HepG2 (cell line): ENCODE results near the gene AUP1. TPM values are rescaled to one million over a fixed set of nuclear protein-coding genes. Genes with fewer than 3 reads are reported as not detected.

Experiments
- ADNP ChIP-seq: sonication (generic); formaldehyde crosslinking; IDR thresholded peaks from 2 replicates; pipeline ENCODE4 v1.4.0; 2020; ENCODE audit warnings: missing genetic modification reagents
- GTF2F1 ChIP-seq: fragments of 150-350 bp; IDR thresholded peaks from 2 replicates; pipeline ENCODE4 v1.6.1; 2014; ENCODE audit warnings: low read length
- GZF1 ChIP-seq: sonication (generic); formaldehyde crosslinking; IDR thresholded peaks from 2 replicates; pipeline ENCODE4 v1.5.1; 2020; ENCODE audit warnings: mild to moderate bottlenecking, missing genetic modification reagents
- HOXA3 ChIP-seq: sonication (generic); formaldehyde crosslinking; IDR thresholded peaks from 2 replicates; pipeline ENCODE4 v1.5.0; 2020; ENCODE audit warnings: missing genetic modification reagents
- ISL2 ChIP-seq: sonication (generic); formaldehyde crosslinking; IDR thresholded peaks from 2 replicates; pipeline ENCODE4 v1.5.0; 2020; ENCODE audit warnings: missing genetic modification reagents
- NFIC ChIP-seq: IDR thresholded peaks from 2 replicates; pipeline ENCODE4 v1.6.1; 2012; ENCODE audit warnings: mild to moderate bottlenecking, low read length, inconsistent platforms
- PAX8 ChIP-seq: sonication (generic); formaldehyde crosslinking; IDR thresholded peaks from 2 replicates; pipeline ENCODE4 v1.8.0; 2022; ENCODE audit warnings: mild to moderate bottlenecking, missing genetic modification reagents, borderline replicate concordance
- PHB2 ChIP-seq: fragments of 450-650 bp; IDR thresholded peaks from 2 replicates; pipeline ENCODE4 v1.6.1; 2018; ENCODE audit not compliant: partially characterized antibody
- POGZ ChIP-seq: sonication (generic); formaldehyde crosslinking; IDR thresholded peaks from 2 replicates; pipeline ENCODE4 v1.4.0; 2020; ENCODE audit warnings: mild to moderate bottlenecking, missing genetic modification reagents
- RCOR2 ChIP-seq: IDR thresholded peaks from 2 replicates; pipeline ENCODE4 v1.6.1; 2016; ENCODE audit warnings: missing biosample characterization, missing genetic modification reagents
- RFXANK ChIP-seq: IDR thresholded peaks from 2 replicates; pipeline ENCODE4 v1.6.1; 2016
- SIN3A ChIP-seq: IDR thresholded peaks from 2 replicates; pipeline ENCODE4 v1.6.1; 2011; ENCODE audit warnings: low read depth, mild to moderate bottlenecking, control low read depth, low read length, borderline replicate concordance
- SMYD3 ChIP-seq: sonication (generic); formaldehyde crosslinking; IDR thresholded peaks from 2 replicates; pipeline ENCODE4 v1.8.1; 2023; ENCODE audit warnings: mild to moderate bottlenecking, missing genetic modification reagents
- SP4 ChIP-seq: sonication (generic); formaldehyde crosslinking; IDR thresholded peaks from 2 replicates; pipeline ENCODE4 v1.8.1; 2023; ENCODE audit warnings: mild to moderate bottlenecking, missing genetic modification reagents
- TCF7 ChIP-seq: sonication (generic); IDR thresholded peaks from 2 replicates; pipeline ENCODE4 v1.6.1; 2016; ENCODE audit warnings: antibody characterized with exemption, low read depth
- XBP1 ChIP-seq: sonication (generic); formaldehyde crosslinking; IDR thresholded peaks from 2 replicates; pipeline ENCODE4 v1.5.0; 2020; ENCODE audit warnings: missing genetic modification reagents
- ZFP41 ChIP-seq: sonication (generic); formaldehyde crosslinking; IDR thresholded peaks from 2 replicates; pipeline ENCODE4 v1.4.0; 2020; ENCODE audit warnings: mild to moderate bottlenecking, missing genetic modification reagents, borderline replicate concordance
- ZFX ChIP-seq: sonication (generic); formaldehyde crosslinking; IDR thresholded peaks from 2 replicates; pipeline ENCODE4 v1.4.0; 2020; ENCODE audit warnings: mild to moderate bottlenecking, low read depth, missing genetic modification reagents, moderate library complexity
- ZNF138 ChIP-seq: sonication (generic); formaldehyde crosslinking; IDR thresholded peaks from 2 replicates; pipeline ENCODE4 v1.5.0; 2020; ENCODE audit warnings: mild to moderate bottlenecking, low read depth, missing genetic modification reagents
- ZNF224 ChIP-seq: sonication (generic); formaldehyde crosslinking; IDR thresholded peaks from 2 replicates; pipeline ENCODE4 v1.5.0; 2020; ENCODE audit warnings: mild to moderate bottlenecking, missing genetic modification reagents
- ZNF496 ChIP-seq: sonication (generic); formaldehyde crosslinking; IDR thresholded peaks from 2 replicates; pipeline ENCODE4 v1.8.1; 2023; ENCODE audit warnings: mild to moderate bottlenecking, moderate library complexity, missing genetic modification reagents; ENCODE audit not compliant: insufficient replicate concordance
- ZNF558 ChIP-seq: sonication (generic); formaldehyde crosslinking; IDR thresholded peaks from 2 replicates; pipeline ENCODE4 v1.9.0; 2022; ENCODE audit warnings: mild to moderate bottlenecking, missing genetic modification reagents, borderline replicate concordance
- ZNF713 ChIP-seq: sonication (generic); formaldehyde crosslinking; IDR thresholded peaks from 2 replicates; pipeline ENCODE4 v1.4.0; 2020; ENCODE audit warnings: mild to moderate bottlenecking, missing genetic modification reagents
- polyA plus RNA-seq, 8 experiments: library from polyadenylated mRNA; depleted of rRNA in 3 of 8; stranded (reverse) in 7 of 8; unstranded in 1 of 8; fragments of >200 nt; fragmentation: Illumina TruSeq in 4 of 8; extraction: Trizol in 4 of 8; gene quantifications; 2 replicates each; pipeline versions ENCODE4 v1.2.1 to v1.2.3, GENCODE V29; 2011 to 2016; ENCODE audit warnings: low read depth in 4 of 8, missing spikeins in 1 of 8, mixed read lengths in 1 of 8; ENCODE audit not compliant: insufficient read depth in 1 of 8
- total RNA-seq, 5 experiments: library from RNA; depleted of rRNA; stranded (reverse); fragments of >200 nt; fragmentation: Illumina TruSeq; extraction: Trizol; gene quantifications; 2 replicates each; pipeline ENCODE4 v1.2.3, GENCODE V29; 2016; ENCODE audit warnings: low read depth in 1 of 5
- TF ChIP-seq, protein P1 (sequence below): sonication (generic); formaldehyde crosslinking; IDR thresholded peaks from 2 replicates; pipeline ENCODE4 v1.8.0; 2022; ENCODE audit warnings: low read depth, missing genetic modification reagents
- TF ChIP-seq, protein P2 (sequence below): sonication (generic); formaldehyde crosslinking; IDR thresholded peaks from 2 replicates; pipeline ENCODE4 v1.4.0; 2020; ENCODE audit warnings: low read depth, mild to moderate bottlenecking, missing genetic modification reagents
- TF ChIP-seq, protein P3 (sequence below): sonication (generic); formaldehyde crosslinking; IDR thresholded peaks from 2 replicates; pipeline ENCODE4 v1.8.0; 2022; ENCODE audit warnings: mild to moderate bottlenecking, missing genetic modification reagents
- TF ChIP-seq, protein P4 (sequence below): sonication (generic); formaldehyde crosslinking; IDR thresholded peaks from 2 replicates; pipeline ENCODE4 v1.4.0; 2020; ENCODE audit warnings: missing genetic modification reagents

Gene AUP1
- total and polyA plus RNA-seq, 2 of the 13 experiments (the other 11 are each of a cell fraction or from before 2014, with no cell fraction given), result 174 to 267 TPM

GRCh38 chr2:74529357-74530238, at the start of gene AUP1, which contains the start of gene HTRA2 (continued):
- TF ChIP-seq, protein P1, sequence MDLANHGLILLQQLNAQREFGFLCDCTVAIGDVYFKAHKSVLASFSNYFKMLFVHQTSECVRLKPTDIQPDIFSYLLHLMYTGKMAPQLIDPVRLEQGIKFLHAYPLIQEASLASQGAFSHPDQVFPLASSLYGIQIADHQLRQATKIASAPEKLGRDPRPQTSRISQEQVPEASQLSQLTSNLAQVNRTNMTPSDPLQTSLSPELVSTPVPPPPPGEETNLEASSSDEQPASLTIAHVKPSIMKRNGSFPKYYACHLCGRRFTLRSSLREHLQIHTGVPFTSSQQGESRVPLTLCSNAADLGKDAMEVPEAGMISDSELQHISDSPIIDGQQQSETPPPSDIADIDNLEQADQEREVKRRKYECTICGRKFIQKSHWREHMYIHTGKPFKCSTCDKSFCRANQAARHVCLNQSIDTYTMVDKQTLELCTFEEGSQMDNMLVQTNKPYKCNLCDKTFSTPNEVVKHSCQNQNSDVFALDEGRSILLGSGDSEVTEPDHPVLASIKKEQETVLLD (CRISPR knock-in tag), result peak; percentile 43; the same call in 1 of the 2 replicates
- peak; percentile 92 for TF ChIP-seq SIN3A
- TF ChIP-seq, protein P2, sequence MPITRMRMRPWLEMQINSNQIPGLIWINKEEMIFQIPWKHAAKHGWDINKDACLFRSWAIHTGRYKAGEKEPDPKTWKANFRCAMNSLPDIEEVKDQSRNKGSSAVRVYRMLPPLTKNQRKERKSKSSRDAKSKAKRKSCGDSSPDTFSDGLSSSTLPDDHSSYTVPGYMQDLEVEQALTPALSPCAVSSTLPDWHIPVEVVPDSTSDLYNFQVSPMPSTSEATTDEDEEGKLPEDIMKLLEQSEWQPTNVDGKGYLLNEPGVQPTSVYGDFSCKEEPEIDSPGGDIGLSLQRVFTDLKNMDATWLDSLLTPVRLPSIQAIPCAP, result peak; percentile 35; the same call in 1 of the 2 replicates
- no peak for TF ChIP-seq RFXANK (CRISPR knock-in tag)
- peak; percentile 84 for TF ChIP-seq ZFX
- no peak for TF ChIP-seq ZFP41 (CRISPR knock-in tag)
- TF ChIP-seq POGZ (CRISPR knock-in tag), result peak; percentile 92
- peak; percentile 33; the same call in 1 of the 2 replicates for TF ChIP-seq GTF2F1
- TF ChIP-seq ADNP (CRISPR knock-in tag), result no peak
- TF ChIP-seq GZF1 (CRISPR knock-in tag), result 0 out of 2 replicates have a peak, but pooled peaks have one; percentile 59
- peak; percentile 88 for TF ChIP-seq SP4 (CRISPR knock-in tag)
- no peak; the same call in 1 of the 2 replicates for TF ChIP-seq ZNF224 (CRISPR knock-in tag)
- peak; percentile 25; the same call in 1 of the 2 replicates for TF ChIP-seq PAX8
- TF ChIP-seq TCF7, result peak; percentile 47; the same call in 1 of the 2 replicates
- TF ChIP-seq SMYD3 (CRISPR knock-in tag), result no peak; the same call in 1 of the 2 replicates
- peak; percentile 96 for TF ChIP-seq HOXA3 (CRISPR knock-in tag)
- no peak for TF ChIP-seq NFIC
- TF ChIP-seq RCOR2 (CRISPR knock-in tag), result no peak
- TF ChIP-seq, protein P3, sequence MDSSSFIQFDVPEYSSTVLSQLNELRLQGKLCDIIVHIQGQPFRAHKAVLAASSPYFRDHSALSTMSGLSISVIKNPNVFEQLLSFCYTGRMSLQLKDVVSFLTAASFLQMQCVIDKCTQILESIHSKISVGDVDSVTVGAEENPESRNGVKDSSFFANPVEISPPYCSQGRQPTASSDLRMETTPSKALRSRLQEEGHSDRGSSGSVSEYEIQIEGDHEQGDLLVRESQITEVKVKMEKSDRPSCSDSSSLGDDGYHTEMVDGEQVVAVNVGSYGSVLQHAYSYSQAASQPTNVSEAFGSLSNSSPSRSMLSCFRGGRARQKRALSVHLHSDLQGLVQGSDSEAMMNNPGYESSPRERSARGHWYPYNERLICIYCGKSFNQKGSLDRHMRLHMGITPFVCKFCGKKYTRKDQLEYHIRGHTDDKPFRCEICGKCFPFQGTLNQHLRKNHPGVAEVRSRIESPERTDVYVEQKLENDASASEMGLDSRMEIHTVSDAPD (CRISPR knock-in tag), result no peak; the same call in 1 of the 2 replicates
- no peak for TF ChIP-seq PHB2
- TF ChIP-seq, protein P4, sequence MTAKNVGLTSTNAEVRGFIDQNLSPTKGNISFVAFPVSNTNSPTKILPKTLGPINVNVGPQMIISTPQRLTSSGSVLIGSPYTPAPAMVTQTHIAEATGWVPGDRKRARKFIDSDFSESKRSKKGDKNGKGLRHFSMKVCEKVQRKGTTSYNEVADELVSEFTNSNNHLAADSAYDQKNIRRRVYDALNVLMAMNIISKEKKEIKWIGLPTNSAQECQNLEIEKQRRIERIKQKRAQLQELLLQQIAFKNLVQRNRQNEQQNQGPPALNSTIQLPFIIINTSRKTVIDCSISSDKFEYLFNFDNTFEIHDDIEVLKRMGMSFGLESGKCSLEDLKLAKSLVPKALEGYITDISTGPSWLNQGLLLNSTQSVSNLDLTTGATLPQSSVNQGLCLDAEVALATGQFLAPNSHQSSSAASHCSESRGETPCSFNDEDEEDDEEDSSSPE (CRISPR knock-in tag), result peak; percentile 74
- TF ChIP-seq XBP1 (CRISPR knock-in tag), result no peak
- TF ChIP-seq ZNF138 (CRISPR knock-in tag), result 0 out of 2 replicates have a peak, but pooled peaks have one; percentile 23
- TF ChIP-seq ISL2 (CRISPR knock-in tag), result peak; percentile 82
- no peak for TF ChIP-seq ZNF713 (CRISPR knock-in tag)
- peak; percentile 87; the same call in 1 of the 2 replicates for TF ChIP-seq ZNF558
- no peak for TF ChIP-seq ZNF496 (CRISPR knock-in tag)
